Measurements from ENCODE around the gene GALNT9.

DNA sequence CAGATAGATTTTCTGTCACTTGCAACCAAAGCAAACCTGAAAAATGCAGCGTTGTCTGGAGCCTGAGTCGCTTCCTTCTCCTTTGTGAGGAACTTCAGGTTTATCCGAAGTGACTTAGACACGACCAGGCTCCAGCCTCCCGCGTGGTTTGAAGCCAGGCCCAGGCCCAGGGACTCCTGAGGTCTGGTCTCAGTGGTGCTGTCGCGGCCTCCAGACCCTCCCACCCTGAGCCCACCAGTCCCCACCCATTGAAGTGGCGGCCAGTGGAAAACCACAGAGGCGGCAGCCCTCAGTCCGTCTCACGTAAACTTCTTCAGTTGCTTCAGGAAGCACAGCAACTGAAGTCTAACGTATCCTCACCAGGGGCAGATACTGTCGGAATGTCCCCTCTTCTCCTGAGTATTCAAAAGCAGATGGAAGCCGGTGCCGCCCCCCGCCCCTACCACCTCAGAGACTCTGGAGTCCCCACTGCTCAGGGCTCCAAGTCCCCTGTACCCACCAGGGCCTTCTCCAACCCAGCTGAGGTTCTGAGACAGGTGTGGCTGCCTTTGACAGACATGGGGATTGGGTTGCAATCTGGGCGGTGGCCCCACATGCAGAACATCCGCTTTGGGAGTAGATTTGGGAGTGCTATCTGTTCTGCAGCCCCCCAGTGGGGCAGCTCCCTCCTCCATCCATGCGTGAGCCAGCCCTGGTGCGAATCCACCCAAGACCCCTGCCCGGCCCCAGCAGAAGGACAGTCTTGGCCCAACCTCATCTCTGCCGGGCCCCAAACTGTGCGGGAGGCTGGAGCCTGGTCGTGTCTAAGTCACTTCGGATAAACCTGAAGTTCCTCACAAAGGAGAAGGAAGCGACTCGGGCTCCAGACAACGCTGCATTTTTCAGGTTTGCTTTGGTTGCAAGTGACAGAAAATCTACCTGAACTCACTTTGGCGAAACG is 26.6 kb upstream of the GALNT9 start:
- no peak for TF ChIP-seq EP300 (IDR thresholded peaks at IDR 0.05)
- TF ChIP-seq, protein P1, sequence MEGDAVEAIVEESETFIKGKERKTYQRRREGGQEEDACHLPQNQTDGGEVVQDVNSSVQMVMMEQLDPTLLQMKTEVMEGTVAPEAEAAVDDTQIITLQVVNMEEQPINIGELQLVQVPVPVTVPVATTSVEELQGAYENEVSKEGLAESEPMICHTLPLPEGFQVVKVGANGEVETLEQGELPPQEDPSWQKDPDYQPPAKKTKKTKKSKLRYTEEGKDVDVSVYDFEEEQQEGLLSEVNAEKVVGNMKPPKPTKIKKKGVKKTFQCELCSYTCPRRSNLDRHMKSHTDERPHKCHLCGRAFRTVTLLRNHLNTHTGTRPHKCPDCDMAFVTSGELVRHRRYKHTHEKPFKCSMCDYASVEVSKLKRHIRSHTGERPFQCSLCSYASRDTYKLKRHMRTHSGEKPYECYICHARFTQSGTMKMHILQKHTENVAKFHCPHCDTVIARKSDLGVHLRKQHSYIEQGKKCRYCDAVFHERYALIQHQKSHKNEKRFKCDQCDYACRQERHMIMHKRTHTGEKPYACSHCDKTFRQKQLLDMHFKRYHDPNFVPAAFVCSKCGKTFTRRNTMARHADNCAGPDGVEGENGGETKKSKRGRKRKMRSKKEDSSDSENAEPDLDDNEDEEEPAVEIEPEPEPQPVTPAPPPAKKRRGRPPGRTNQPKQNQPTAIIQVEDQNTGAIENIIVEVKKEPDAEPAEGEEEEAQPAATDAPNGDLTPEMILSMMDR (IDR thresholded peaks at IDR 0.05), result no peak

All from tibial nerve (tissue), 4 donors.